ENCODE results near the gene DSCAML1.

GRCh38 chr11:117837791-117838190 lies 40.8 kb upstream of the DSCAML1 start:
- TF ChIP-seq POLR2AphosphoS5 (IDR thresholded peaks at IDR 0.05; ENCODE audit: low read depth, low read length), result no peak
- TF ChIP-seq, protein P1, sequence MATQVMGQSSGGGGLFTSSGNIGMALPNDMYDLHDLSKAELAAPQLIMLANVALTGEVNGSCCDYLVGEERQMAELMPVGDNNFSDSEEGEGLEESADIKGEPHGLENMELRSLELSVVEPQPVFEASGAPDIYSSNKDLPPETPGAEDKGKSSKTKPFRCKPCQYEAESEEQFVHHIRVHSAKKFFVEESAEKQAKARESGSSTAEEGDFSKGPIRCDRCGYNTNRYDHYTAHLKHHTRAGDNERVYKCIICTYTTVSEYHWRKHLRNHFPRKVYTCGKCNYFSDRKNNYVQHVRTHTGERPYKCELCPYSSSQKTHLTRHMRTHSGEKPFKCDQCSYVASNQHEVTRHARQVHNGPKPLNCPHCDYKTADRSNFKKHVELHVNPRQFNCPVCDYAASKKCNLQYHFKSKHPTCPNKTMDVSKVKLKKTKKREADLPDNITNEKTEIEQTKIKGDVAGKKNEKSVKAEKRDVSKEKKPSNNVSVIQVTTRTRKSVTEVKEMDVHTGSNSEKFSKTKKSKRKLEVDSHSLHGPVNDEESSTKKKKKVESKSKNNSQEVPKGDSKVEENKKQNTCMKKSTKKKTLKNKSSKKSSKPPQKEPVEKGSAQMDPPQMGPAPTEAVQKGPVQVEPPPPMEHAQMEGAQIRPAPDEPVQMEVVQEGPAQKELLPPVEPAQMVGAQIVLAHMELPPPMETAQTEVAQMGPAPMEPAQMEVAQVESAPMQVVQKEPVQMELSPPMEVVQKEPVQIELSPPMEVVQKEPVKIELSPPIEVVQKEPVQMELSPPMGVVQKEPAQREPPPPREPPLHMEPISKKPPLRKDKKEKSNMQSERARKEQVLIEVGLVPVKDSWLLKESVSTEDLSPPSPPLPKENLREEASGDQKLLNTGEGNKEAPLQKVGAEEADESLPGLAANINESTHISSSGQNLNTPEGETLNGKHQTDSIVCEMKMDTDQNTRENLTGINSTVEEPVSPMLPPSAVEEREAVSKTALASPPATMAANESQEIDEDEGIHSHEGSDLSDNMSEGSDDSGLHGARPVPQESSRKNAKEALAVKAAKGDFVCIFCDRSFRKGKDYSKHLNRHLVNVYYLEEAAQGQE (IDR thresholded peaks at IDR 0.05; ENCODE audit: insufficient read depth in 1 of 2, low read depth in 2 of 2, low read length in 2 of 2), result no peak
- TF ChIP-seq SIN3A (IDR thresholded peaks at IDR 0.05; ENCODE audit: borderline replicate concordance, insufficient read depth, low read length), result no peak
- no peak for TF ChIP-seq TAF1 (IDR thresholded peaks at IDR 0.05; ENCODE audit: borderline replicate concordance, insufficient read depth, low read length)
